Kidney glomerular epithelial cell (primary cell): ENCODE results near the gene NPHP4.

Experiments
- DNase-seq: peaks from one replicate; lab custom pipeline; 2025; lab: John Stamatoyannopoulos, UW

The NPHP4 gene

DNA sequence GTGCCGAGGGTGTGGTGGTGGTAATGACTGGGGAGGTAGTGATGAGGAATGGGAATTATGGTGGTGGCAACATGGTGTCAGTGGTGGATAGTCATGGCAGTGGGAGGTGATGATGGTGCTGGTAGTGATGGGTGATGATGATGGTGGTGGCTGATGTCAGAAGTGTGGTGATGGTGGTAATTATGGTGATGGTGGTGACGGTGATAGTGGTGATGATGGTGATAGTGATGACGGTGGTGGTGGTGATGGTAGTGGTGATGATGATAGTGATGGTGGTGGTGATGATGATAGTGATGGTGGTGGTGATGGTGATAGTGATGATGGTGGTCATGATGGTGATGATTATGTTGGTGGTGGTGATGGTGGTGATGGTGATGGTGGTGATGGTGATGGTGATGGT is 162.8 kb downstream of the NPHP4 start:
- no peak for DNase-seq

DNA sequence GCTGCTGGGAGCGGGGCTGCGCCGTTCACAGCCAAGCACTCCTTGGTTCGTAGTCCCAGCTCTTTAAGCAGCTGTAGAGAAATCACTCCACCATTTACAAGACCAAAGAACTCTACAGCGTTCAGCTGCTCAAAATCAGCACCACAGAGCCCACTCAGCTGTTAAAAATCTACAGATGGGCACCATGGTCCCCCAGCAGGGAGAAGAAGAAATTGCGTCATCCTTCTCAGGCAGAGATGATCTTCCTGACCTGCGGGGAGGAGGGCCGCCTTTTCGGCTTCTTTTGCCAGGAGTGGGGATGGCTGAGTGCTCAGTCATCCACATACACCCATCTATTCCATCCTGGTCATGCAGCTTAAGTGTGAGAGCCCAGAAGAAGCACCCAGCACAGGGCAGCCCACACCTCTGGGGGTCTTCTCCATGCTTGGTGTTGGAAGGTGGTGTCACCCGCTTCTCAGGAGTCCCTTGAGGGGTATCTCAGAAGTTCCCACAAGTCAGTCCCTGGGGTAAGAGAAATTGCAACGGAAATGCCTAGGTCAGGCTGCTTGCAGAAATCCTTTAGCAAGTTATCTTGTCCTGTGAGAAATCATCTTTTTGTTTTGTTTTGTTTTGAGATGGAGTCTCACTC is 163.8 kb downstream of the NPHP4 start:
- no peak for DNase-seq

DNA sequence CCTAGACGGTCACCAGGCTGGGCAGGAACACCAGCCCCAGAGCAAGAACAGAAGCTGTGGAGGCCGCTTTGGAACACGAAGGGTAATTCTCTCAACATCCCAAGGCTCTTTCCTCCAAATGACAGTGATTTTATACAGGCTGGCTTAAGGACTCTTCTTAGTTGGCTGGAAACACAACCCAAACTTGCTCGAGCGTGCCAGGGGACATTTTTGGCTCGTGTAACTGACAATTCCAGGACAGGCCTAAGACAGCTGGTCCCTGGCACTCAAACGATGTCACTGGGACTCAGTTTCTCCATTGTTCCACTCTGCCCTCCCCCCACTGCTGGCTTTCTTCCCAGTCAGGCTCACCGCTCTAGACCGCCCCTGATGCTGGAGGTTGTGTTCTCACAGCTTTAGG is 164.7 kb downstream of the NPHP4 start:
- no peak for DNase-seq

DNA sequence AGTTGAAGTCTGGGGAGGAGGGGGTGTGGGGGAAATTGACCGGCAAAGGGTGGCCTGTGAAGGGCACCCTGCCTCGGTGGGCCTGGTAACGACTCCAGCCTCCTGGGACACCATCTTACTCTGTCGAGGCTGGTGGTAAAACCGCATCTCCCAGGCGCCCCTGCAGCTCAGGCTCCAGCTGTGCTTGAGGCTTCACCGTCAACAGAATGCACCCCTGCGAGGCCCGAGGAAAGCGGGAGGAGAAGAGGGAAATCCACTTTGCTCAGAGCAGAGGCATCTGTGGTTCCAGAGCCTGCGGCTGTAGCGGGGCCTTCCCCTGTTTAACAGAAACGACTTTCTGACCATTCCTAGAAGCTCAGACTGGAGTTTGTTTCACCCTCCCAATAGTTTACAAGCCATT is 165.6 kb downstream of the NPHP4 start:
- DNase-seq: no peak

DNA sequence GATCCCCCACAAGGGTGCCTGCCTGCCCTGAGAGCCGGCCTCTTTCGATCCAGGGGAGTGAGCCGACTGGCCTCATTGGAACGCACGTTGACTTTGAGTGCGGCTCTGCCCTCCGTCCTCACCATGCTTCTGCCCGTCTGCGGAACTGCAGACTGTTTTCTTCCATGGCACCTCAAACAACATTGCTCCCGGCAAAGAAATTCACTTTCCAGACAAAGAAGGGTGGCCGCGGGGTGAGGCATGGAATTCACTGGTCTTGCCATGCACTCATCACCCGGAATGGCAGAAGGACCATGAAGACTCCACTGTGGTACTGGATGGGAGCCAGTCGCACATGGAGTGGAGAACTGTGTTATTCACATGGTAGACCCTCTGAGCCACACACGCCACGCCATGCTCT is 169.5 kb downstream of the NPHP4 start:
- DNase-seq: no peak

DNA sequence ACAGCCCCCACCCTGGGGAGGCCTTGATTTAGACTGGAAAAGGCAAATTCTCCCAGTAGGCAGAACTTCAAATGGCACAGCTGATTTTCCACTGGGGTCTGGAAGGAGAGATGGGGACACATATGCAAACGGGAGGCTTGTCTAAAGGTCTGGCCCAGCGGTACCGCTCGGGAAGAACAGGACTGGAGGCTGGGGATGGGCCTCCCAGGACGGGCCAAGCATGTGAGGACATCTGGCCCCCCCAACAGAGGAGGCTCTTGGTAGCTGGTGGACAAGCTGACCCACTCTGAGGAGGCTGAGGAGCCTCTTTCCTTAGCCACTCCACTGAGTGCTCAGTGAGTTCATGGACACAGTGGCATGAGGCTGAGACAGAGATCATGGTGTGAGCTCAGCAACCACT is 170.0 kb downstream of the NPHP4 start:
- no peak for DNase-seq

DNA sequence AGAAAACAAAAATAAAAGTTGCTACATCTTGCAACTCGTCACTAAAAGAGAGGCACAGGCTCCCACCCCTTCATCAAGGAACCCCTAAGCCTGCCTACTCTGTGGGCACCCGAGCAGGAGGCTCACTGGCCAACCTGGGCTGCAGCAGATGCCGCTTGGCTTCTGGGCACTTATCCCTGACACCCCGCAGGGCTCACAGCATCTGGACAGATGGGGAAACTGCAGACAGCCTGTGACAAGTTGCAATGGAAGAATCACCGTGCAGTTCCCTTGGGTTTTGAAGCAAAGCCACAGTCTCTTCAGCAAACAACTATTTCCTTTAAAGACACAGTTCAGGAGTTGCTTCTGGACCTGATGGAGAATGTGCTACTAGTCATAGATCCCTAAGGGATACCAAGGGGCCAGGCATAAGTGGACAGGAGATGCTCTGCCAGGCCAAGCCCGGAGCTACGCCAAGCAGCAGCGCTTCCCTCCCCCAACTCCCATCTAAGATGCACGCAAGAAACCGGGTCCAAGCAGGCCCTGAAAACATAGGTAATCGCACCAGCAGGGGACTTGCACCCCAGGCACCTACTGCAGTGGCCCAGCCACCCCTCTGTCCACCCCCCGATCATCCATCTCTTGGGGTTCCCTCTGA is 170.6 kb downstream of the NPHP4 start:
- DNase-seq: no peak

DNA sequence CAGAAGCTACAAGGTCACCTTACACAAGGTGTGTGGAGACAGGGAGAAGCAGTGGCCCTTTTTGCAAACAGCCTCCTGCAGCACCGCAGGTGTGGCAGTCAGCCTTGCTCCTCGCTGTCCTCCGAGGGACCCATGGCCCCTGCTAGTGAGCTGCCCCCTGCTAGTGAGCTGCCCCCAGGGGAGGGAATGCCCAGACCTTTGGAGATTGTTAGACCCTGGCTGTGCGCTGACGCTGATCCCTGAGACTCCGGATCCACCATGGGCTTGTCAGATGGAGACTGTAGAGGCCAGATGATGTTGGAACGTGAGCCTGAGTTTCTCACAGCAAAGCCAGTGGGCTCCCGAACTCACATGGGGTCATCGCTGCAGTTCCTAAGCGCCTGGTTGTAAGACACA is 172.2 kb downstream of the NPHP4 start:
- DNase-seq: no peak

DNA sequence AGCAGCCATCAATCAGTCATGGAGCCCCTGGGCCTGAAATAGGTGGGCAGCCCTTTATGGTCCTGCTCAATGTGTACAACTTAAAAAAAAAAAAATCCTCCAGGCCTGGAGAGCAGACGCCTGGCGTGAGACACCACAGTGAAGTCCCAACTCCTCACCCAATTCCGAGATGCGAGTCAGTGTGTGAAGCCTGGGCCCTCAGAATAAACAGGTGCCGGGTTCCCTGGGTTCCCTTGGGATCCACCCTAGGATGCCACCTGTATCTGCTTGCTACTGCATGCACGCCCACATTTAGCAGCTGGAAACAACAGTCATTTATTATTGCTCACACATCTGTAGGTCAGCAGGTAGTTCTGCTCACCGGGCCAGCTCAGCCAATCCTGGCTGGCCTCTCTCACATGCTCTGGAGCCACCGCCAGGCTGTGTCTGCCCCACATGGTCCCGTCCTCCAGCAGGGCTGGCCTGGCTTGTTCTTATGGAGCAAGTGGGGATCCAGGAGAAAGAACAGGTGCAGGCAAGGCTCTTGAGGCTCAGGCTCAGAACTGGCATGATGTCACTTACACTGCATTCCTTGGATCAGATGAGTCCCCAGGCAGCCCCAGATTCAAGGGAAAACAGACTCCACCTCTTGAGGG is 172.7 kb downstream of the NPHP4 start:
- no peak for DNase-seq

DNA sequence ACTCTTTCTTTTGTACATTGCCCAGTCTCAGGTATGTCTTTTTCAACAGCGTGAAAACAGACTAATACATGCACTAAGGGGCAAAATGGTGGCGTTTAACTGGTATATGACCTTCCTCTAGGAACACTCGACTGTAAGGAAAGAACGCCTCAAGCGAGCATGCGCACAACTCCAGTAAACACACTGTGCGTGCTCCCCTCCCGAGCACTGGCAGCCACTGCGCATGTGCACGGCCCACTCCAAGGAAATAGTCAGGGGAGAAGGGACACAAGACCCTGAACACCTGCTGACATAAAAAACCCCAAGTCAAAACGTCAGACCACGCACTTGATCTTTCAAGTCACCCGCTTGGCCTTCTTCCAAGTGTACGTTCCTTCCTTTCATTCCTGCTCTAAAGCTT is 173.5 kb downstream of the NPHP4 start:
- DNase-seq: no peak

DNA sequence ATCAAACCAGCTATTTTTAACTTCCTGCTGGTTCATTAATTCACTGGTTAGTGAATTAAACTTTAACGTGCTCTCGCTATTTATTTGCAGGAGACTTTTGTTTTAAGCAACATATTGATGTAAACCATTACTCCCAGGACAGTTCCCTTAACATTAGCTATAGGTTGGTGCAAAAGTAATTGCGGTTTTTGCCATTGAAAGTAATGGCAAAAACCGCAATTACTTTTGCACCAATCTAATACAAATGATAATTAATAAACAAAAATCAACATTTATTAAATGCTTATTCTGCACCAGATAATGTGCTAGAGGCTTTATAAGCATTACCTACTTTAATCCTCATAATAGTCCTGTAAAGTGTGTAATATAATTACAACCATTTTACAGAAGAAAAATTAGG is 176.5 kb downstream of the NPHP4 start:
- DNase-seq: no peak

DNA sequence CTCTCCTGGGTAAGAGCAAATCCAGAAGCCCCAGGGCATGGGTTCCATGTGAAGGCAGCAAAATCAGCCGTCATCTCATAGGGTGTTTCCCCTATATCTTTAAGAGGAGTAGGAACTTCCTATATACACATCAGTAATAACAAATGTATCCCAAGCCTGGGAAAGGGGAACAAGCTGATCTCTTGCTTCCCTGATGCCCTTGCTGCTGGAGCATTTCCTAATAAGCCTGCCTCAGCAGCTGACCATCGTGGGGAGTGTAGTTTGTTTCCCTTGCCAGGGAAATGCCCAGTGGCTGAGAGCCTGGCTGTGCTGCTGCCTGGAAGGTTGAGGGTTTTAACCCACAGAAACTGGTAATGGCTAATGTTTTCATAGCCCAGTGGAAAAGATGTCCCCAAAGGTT is 177.0 kb downstream of the NPHP4 start:
- no peak for DNase-seq

DNA sequence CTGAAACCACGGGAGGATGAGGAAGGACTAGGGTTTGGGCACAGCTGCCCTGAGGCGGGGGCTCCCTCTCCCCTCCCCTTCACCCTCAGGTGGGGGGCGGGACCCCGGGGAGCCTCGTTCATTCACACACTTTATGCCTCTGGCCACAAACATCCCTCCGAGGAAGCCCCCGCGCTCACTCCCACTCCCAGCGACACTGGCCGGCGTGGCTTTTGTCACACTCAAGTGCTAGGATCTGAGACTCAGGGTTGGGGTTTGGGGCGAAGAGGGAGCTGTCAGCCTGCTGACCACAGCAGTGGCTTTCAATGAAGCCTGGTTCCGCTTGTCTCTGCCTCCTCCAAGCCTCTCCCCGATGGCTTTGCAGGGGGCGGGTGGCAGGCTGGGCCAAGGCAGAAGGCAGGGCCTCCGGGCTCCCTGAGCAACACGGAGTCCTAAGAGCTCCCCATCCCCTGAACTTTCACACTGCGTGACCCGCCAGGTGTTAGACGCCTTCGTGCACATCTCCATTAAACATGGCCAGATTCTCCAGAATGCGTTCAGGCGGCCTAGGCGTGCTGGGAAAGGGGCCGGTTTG is 178.1 kb downstream of the NPHP4 start:
- no peak for DNase-seq

DNA sequence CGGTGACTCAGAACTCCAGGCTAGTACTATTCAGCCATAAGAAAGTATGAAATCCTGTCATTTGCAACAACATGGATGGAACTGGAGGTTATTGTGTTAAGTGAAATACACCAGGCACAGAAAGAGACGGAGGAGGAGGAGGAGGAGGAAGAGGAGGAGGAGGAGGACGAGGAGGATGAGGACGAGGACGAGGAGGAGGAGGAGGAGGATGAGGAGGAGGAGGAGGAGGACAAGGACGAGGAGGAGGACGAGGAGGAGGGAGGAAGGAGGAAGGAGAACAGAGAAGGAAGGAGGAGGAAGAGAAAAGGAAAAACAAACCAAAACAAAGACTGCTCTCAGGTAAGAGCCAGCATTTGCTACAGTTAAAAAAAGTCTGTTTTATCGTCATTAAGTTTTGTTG is 178.7 kb downstream of the NPHP4 start:
- DNase-seq: no peak
